ENCODE results near the gene PADI3.

Gene PADI3

DNA sequence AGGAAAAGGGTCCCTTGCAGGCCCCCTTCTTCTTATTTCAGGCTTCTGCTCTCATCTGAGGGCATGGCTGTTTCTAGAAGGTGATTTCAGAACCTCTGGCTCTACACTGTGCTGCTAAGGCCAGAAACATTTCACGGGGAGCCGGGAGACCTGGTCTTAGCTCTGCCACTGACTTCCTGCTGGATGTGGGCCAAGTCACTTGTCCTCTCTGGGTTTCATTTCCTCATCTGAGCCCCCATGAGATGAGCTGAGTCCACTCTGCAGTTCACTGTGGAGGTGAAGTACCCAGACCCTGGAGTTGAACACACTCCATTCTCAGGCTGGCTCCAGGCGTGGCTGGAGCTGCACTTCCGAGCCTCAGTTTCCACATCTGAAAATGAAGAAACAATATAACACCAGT is 41.9 kb upstream of the PADI3 start:
- no peaks in the 10 kb centered on the region for H3K9me3 ChIP-seq (ENCODE audit: control insufficient read depth in 5 of 5, low read length in 5 of 5)
- no peak overlapping the region for H3K27ac ChIP-seq (ENCODE audit: low read depth, low read length)
- peaks cover 0 to 12% (median 5%) of the 10 kb centered on the region in 5 donors for H3K4me1 ChIP-seq (ENCODE audit: control insufficient read depth in 5 of 5, insufficient read depth in 5 of 5, low read length in 5 of 5)
- peak overlapping the region in 1 of 5 donors; percentile 11 for H3K9ac ChIP-seq (ENCODE audit: low read length in 5 of 5)
- no peak overlapping the region for H3K4me3 ChIP-seq (ENCODE audit: low read depth in 1 of 5, low read length in 5 of 5)
- H3K36me3 ChIP-seq (ENCODE audit: control insufficient read depth in 5 of 5, insufficient read depth in 5 of 5, low read length in 5 of 5): no peaks in the 10 kb centered on the region
- peaks cover 2 to 18% (median 6%) of the 10 kb centered on the region in 5 donors for H3K27me3 ChIP-seq (ENCODE audit: control insufficient read depth in 5 of 5, insufficient read depth in 4 of 5, low read length in 5 of 5)

DNA sequence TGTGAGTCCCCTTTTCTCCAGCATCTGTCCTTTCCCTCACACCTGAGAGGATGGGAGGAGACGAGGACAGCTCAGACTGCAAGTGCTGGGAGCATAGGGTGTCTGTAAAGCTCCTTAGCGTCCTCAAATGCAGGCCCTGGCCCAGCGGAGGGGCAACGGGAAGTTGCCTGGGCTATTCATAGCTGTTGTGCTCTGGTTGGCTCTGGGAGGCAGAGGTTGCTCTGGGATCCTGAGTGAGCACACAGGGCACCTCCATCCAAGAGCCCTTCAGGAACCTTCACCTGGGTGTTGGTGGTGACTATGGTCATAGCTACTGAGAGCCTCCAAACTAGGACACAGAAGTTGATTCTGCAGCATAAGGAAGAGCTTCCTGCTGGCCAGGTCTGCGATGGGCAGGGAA is 41.4 kb upstream of the PADI3 start:
- Histone ChIP-seq H3K36me3 (ENCODE audit: control insufficient read depth in 5 of 5, insufficient read depth in 5 of 5, low read length in 5 of 5) (no peaks in the 10 kb centered on the region), H3K9me3 (ENCODE audit: control insufficient read depth in 5 of 5, low read length in 5 of 5) (no peaks in the 10 kb centered on the region), H3K4me1 (ENCODE audit: control insufficient read depth in 5 of 5, insufficient read depth in 5 of 5, low read length in 5 of 5) (peaks cover 0 to 15% (median 5%) of the 10 kb centered on the region in 5 donors), H3K4me3 (ENCODE audit: low read depth in 1 of 5, low read length in 5 of 5) (no peak overlapping the region), H3K27me3 (ENCODE audit: control insufficient read depth in 5 of 5, insufficient read depth in 4 of 5, low read length in 5 of 5) (peaks cover 2 to 21% (median 9%) of the 10 kb centered on the region in 5 donors), H3K9ac (ENCODE audit: low read length in 5 of 5) (no peak overlapping the region), H3K27ac (ENCODE audit: low read depth, low read length) (no peak overlapping the region)

DNA sequence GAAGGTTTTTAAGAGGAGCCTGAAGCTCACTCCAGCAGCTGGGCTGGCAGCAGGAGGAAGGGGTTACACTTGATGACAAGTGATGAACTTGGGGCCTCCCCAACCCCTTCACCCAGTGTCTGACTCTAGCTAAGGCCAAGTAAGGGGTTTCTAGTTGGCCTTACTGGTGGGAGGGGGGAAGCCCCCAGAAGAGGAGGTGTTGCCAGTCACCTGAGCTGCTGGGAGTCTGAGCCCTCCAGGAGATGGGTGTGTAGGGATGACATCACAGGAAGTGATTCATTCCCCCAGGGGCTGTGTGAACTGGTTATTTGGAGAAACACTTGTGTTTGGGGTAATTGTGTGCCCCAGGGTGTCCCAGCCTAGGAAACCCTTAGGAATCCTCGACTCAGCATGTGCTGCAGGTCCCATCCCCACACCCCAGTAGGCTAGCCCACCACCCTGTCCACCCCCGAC is 40.9 kb upstream of the PADI3 start:
- Histone ChIP-seq H3K36me3 (ENCODE audit: control insufficient read depth in 5 of 5, insufficient read depth in 5 of 5, low read length in 5 of 5) (no peaks in the 10 kb centered on the region), H3K4me3 (ENCODE audit: low read depth in 1 of 5, low read length in 5 of 5) (no peak overlapping the region), H3K9me3 (ENCODE audit: control insufficient read depth in 5 of 5, low read length in 5 of 5) (no peaks in the 10 kb centered on the region), H3K27me3 (ENCODE audit: control insufficient read depth in 5 of 5, insufficient read depth in 4 of 5, low read length in 5 of 5) (peaks cover 3 to 25% (median 13%) of the 10 kb centered on the region in 5 donors), H3K9ac (ENCODE audit: low read length in 5 of 5) (no peak overlapping the region), H3K4me1 (ENCODE audit: control insufficient read depth in 5 of 5, insufficient read depth in 5 of 5, low read length in 5 of 5) (peaks cover 0 to 20% (median 10%) of the 10 kb centered on the region in 5 donors), H3K27ac (ENCODE audit: low read depth, low read length) (no peak overlapping the region)

DNA sequence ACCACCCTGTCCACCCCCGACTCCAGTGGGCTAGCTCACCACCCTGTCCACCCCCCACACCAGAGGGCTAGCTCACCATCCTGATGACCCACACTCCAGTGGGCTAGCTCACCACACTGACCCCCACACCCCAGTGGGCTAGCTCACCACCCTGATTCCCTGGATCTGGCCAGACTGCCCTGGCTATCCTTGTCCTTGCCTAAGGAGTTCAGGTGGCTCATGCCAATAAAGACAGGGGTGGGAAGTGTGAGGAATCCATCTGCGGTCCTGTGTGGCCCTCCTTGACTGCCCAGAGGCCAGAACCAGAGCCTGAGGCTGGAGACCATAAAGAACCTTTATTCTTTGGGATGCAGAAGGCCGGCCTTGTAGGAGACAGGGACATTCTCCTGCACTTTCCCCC is 40.4 kb upstream of the PADI3 start:
- Histone ChIP-seq H3K9ac (ENCODE audit: low read length in 5 of 5) (no peak overlapping the region), H3K4me3 (ENCODE audit: low read depth in 1 of 5, low read length in 5 of 5) (no peak overlapping the region), H3K4me1 (ENCODE audit: control insufficient read depth in 5 of 5, insufficient read depth in 5 of 5, low read length in 5 of 5) (peaks cover 0 to 21% (median 11%) of the 10 kb centered on the region in 5 donors), H3K9me3 (ENCODE audit: control insufficient read depth in 5 of 5, low read length in 5 of 5) (no peaks in the 10 kb centered on the region), H3K36me3 (ENCODE audit: control insufficient read depth in 5 of 5, insufficient read depth in 5 of 5, low read length in 5 of 5) (no peaks in the 10 kb centered on the region), H3K27ac (ENCODE audit: low read depth, low read length) (no peak overlapping the region), H3K27me3 (ENCODE audit: control insufficient read depth in 5 of 5, insufficient read depth in 4 of 5, low read length in 5 of 5) (peaks cover 7 to 29% (median 19%) of the 10 kb centered on the region in 5 donors)

DNA sequence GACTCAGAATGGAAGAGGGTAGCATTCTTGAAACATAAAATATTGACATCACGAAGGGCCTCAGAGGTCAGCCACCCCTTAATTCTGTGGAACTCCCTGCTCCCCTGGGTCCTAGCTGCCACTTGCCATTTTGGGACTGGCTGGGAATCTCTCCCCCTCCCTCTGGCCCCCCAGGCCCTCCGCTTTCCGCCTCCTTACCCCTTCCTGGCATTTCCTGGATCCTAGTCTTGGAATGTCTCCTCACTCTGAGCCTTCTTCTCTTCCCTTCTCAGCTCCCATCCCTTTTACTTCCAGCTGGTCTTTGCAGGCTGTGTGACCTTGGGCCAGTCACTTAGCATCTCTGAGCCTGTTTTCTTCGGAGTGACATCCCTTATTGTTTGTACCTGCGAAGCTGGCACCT is 39.5 kb upstream of the PADI3 start:
- Histone ChIP-seq H3K4me1 (ENCODE audit: control insufficient read depth in 5 of 5, insufficient read depth in 5 of 5, low read length in 5 of 5) (peaks cover 0 to 21% (median 11%) of the 10 kb centered on the region in 5 donors), H3K9ac (ENCODE audit: low read length in 5 of 5) (no peak overlapping the region), H3K36me3 (ENCODE audit: control insufficient read depth in 5 of 5, insufficient read depth in 5 of 5, low read length in 5 of 5) (no peaks in the 10 kb centered on the region), H3K27ac (ENCODE audit: low read depth, low read length) (no peak overlapping the region), H3K4me3 (ENCODE audit: low read depth in 1 of 5, low read length in 5 of 5) (no peak overlapping the region), H3K27me3 (ENCODE audit: control insufficient read depth in 5 of 5, insufficient read depth in 4 of 5, low read length in 5 of 5) (peaks cover 13 to 38% (median 27%) of the 10 kb centered on the region in 5 donors), H3K9me3 (ENCODE audit: control insufficient read depth in 5 of 5, low read length in 5 of 5) (no peaks in the 10 kb centered on the region)

DNA sequence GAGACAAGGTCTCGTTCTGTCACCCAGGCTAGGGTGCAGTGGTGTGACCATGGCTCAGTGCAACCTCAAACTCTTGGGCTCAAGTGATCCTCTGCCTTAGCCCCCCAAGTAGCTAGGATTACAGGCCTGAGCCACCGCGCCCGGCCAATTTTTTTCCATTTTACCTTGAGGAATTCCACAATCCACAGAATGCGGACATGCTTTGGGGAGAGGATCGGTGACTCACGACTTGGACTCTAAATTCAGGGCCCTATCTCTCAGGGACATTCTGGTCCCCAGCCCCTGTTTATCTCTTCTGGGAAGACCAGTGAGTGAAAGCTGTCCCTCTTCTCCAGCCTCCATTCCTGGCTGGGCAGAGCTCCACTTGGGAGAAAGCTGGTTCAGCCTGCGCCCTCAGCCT is 38.7 kb upstream of the PADI3 start:
- H3K4me3 ChIP-seq (ENCODE audit: low read depth in 1 of 5, low read length in 5 of 5): no peak overlapping the region
- H3K27me3 ChIP-seq (ENCODE audit: control insufficient read depth in 5 of 5, insufficient read depth in 4 of 5, low read length in 5 of 5): peaks cover 13 to 39% (median 34%) of the 10 kb centered on the region in 5 donors
- peaks cover 0 to 21% (median 11%) of the 10 kb centered on the region in 5 donors for H3K4me1 ChIP-seq (ENCODE audit: control insufficient read depth in 5 of 5, insufficient read depth in 5 of 5, low read length in 5 of 5)
- H3K36me3 ChIP-seq (ENCODE audit: control insufficient read depth in 5 of 5, insufficient read depth in 5 of 5, low read length in 5 of 5): no peaks in the 10 kb centered on the region
- H3K27ac ChIP-seq (ENCODE audit: low read depth, low read length): no peak overlapping the region
- no peak overlapping the region for H3K9ac ChIP-seq (ENCODE audit: low read length in 5 of 5)
- no peaks in the 10 kb centered on the region for H3K9me3 ChIP-seq (ENCODE audit: control insufficient read depth in 5 of 5, low read length in 5 of 5)

DNA sequence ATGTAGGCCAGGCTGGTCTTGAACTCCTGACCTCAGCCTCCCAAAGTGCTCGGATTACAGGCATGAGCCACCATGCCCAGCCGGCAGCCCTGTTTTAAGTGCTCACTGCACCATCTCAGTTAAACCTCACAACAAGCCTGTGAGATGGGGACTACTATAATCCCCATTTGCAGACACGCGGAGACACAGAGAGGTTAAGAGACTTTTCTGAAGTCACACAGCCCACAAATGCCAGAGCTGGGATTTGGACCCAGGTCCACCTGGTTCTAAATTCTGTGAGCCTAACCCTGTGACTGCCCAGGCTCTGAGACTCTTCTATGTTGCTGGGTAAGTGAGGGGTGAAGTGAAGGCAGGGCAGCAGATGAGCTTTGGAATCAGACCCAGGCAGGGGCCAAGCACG is 37.5 kb upstream of the PADI3 start:
- H3K4me1 ChIP-seq (ENCODE audit: control insufficient read depth in 5 of 5, insufficient read depth in 5 of 5, low read length in 5 of 5): peaks cover 0 to 21% (median 11%) of the 10 kb centered on the region in 5 donors
- H3K9ac ChIP-seq (ENCODE audit: low read length in 5 of 5): no peak overlapping the region
- no peak overlapping the region for H3K27ac ChIP-seq (ENCODE audit: low read depth, low read length)
- no peaks in the 10 kb centered on the region for H3K9me3 ChIP-seq (ENCODE audit: control insufficient read depth in 5 of 5, low read length in 5 of 5)
- no peaks in the 10 kb centered on the region for H3K36me3 ChIP-seq (ENCODE audit: control insufficient read depth in 5 of 5, insufficient read depth in 5 of 5, low read length in 5 of 5)
- H3K4me3 ChIP-seq (ENCODE audit: low read depth in 1 of 5, low read length in 5 of 5): no peak overlapping the region
- peaks cover 13 to 48% (median 33%) of the 10 kb centered on the region in 5 donors for H3K27me3 ChIP-seq (ENCODE audit: control insufficient read depth in 5 of 5, insufficient read depth in 4 of 5, low read length in 5 of 5)

DNA sequence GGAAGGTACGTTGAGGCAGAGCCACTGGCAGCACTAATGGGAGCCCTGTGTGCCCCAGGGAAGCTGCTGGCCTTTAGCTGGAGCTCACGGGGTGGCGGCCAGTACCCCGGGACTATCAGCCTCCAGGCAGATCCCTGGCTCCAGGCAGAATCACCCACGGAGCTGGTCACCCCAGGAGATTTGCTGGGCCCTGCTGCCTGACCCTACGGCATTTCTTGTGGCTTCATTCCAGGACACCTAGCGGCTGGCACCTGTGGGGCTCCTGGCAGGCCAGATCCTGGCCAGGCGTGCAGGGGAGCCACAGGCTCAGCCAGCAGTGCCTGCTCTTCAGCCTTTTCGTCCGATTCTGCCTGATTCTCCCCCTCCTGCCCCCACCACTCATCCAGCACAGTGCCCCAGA is 36.9 kb upstream of the PADI3 start:
- Histone ChIP-seq H3K27ac (ENCODE audit: low read depth, low read length) (no peak overlapping the region), H3K9me3 (ENCODE audit: control insufficient read depth in 5 of 5, low read length in 5 of 5) (no peaks in the 10 kb centered on the region), H3K4me3 (ENCODE audit: low read depth in 1 of 5, low read length in 5 of 5) (no peak overlapping the region), H3K9ac (ENCODE audit: low read length in 5 of 5) (no peak overlapping the region), H3K4me1 (ENCODE audit: control insufficient read depth in 5 of 5, insufficient read depth in 5 of 5, low read length in 5 of 5) (peaks cover 0 to 21% (median 11%) of the 10 kb centered on the region in 5 donors), H3K36me3 (ENCODE audit: control insufficient read depth in 5 of 5, insufficient read depth in 5 of 5, low read length in 5 of 5) (no peaks in the 10 kb centered on the region), H3K27me3 (ENCODE audit: control insufficient read depth in 5 of 5, insufficient read depth in 4 of 5, low read length in 5 of 5) (peaks cover 13 to 48% (median 33%) of the 10 kb centered on the region in 5 donors)

DNA sequence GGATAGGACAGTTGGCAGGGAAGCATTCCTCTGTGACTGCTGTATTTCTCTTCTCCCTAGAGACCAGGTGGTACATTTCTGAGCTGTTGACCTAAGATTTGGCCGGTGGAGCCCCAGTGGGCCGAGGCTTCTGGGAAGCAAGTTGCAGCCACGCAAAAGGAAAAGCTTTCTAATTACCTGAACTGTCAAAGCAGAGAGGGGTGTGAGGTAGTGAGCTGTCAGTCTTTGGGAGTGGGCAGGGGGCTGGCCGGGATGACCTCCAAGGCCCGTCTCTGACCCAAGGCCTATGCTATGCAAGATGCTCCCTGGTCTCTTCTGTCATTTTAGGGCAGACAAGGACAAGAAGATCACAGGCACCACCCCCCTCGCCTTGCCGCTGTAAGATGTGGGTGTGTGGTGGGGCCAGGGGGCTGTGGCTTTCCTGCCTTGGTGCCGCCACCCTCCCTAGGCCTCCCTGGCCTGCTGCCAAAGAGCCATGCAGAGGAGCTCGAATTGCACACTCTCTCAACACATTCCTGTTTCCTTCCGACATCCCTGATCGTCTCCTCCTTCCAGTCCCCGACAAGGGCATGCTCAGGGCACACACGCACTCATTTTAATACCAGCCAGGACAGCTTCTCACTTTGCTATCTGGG is 36.3 kb upstream of the PADI3 start:
- Histone ChIP-seq H3K27me3 (ENCODE audit: control insufficient read depth in 5 of 5, insufficient read depth in 4 of 5, low read length in 5 of 5) (peaks cover 13 to 48% (median 33%) of the 10 kb centered on the region in 5 donors), H3K9me3 (ENCODE audit: control insufficient read depth in 5 of 5, low read length in 5 of 5) (no peaks in the 10 kb centered on the region), H3K4me3 (ENCODE audit: low read depth in 1 of 5, low read length in 5 of 5) (no peak overlapping the region), H3K36me3 (ENCODE audit: control insufficient read depth in 5 of 5, insufficient read depth in 5 of 5, low read length in 5 of 5) (no peaks in the 10 kb centered on the region), H3K9ac (ENCODE audit: low read length in 5 of 5) (no peak overlapping the region), H3K4me1 (ENCODE audit: control insufficient read depth in 5 of 5, insufficient read depth in 5 of 5, low read length in 5 of 5) (peaks cover 0 to 16% (median 8%) of the 10 kb centered on the region in 5 donors), H3K27ac (ENCODE audit: low read depth, low read length) (no peak overlapping the region)

DNA sequence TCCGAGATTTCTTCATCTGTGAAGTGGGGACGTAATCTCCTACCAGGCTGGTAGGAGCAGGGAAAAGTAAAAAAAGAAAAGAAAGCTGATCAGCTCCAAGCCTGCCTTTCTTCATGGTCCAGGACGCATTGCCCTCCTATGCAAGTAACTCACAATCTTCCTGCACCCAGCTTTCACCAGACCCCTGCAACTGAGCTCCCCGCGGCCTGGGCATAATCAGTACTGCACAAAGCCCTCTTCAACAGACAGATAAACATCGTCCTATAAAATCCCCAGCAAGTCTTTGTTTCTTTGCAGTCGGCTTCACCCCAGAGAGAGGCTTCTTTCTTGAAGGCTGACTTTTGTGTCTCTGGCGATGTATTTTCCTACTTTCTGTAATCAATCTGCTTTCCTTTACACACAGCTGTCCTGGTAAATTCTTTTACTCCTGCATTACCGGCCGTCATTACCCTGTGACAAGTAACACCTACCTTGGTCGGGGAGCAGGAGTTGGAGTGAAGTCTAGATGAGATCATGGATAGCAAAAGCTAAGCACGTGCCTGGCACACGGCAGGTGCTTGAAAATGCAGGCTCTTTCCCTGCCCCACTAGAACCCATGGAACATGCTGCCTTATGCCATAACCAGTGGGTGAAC is 35.6 kb upstream of the PADI3 start:
- no peaks in the 10 kb centered on the region for H3K9me3 ChIP-seq (ENCODE audit: control insufficient read depth in 5 of 5, low read length in 5 of 5)
- H3K27ac ChIP-seq (ENCODE audit: low read depth, low read length): no peak overlapping the region
- no peak overlapping the region for H3K9ac ChIP-seq (ENCODE audit: low read length in 5 of 5)
- H3K4me1 ChIP-seq (ENCODE audit: control insufficient read depth in 5 of 5, insufficient read depth in 5 of 5, low read length in 5 of 5): peaks cover 0 to 10% (median 6%) of the 10 kb centered on the region in 5 donors
- peaks cover 13 to 48% (median 34%) of the 10 kb centered on the region in 5 donors for H3K27me3 ChIP-seq (ENCODE audit: control insufficient read depth in 5 of 5, insufficient read depth in 4 of 5, low read length in 5 of 5)
- H3K36me3 ChIP-seq (ENCODE audit: control insufficient read depth in 5 of 5, insufficient read depth in 5 of 5, low read length in 5 of 5): no peaks in the 10 kb centered on the region
- no peak overlapping the region for H3K4me3 ChIP-seq (ENCODE audit: low read depth in 1 of 5, low read length in 5 of 5)

Measured in subcutaneous abdominal adipose tissue (tissue), 5 donors.